ENCODE data around the gene CDC42BPB. TPM values are rescaled to one million over a fixed set of nuclear protein-coding genes. Genes with fewer than 3 reads are reported as not detected.

CDC42BPB gene
- total and polyA plus RNA-seq, 2 of the 13 experiments (the other 11 are each of a cell fraction or from before 2014, with no cell fraction given), result 19.7 to 32.3 TPM

DNA sequence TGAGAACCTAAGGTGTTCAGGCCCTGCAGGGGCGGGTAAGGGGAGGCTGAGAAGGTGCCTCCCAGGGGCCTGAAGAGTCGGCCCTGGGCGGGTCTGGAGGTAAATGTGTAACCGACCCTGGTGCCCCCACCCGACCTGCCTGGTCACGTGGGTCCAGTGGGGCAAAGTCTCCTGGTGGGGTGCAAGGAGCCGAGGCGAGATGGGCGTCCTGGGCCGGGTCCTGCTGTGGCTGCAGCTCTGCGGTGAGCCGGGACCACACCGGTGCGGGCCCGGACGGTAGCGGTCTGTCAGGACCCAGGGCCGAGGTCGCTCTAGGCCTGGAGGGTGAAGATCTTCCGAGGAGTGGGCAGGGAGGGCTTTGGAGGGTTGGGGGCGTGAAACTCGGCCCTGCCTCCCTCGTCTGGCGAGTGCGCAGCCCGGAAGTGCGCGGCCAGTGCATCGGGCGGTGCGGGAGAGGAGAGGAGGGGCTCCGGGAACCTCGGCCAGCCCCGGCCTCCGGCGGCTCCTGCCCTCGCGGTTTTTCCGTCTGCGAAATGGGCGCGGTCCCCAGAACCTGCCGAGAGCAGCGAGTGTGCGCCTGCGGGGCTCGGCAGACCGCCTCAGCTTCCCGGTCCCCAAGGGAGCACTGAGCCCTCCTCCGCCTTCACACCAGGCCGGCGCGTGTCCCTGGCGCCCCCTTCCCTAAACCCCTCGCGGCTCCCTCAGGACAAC lies 134.7 kb downstream of the CDC42BPB start, which contains the start of gene AMN (continued):
- TF ChIP-seq, protein P1, sequence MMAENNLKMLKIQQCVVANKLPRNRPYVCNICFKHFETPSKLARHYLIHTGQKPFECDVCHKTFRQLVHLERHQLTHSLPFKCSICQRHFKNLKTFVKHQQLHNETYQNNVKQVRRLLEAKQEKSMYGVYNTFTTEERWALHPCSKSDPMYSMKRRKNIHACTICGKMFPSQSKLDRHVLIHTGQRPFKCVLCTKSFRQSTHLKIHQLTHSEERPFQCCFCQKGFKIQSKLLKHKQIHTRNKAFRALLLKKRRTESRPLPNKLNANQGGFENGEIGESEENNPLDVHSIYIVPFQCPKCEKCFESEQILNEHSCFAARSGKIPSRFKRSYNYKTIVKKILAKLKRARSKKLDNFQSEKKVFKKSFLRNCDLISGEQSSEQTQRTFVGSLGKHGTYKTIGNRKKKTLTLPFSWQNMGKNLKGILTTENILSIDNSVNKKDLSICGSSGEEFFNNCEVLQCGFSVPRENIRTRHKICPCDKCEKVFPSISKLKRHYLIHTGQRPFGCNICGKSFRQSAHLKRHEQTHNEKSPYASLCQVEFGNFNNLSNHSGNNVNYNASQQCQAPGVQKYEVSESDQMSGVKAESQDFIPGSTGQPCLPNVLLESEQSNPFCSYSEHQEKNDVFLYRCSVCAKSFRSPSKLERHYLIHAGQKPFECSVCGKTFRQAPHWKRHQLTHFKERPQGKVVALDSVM (CRISPR knock-in tag; IDR thresholded peaks at IDR 0.05), result peak; percentile 89
- no peak for TF ChIP-seq ZNF790 (CRISPR knock-in tag; IDR thresholded peaks at IDR 0.05; ENCODE audit: borderline replicate concordance)
- TF ChIP-seq ZNF556 (CRISPR knock-in tag; IDR thresholded peaks at IDR 0.05; ENCODE audit: borderline replicate concordance), result peak; percentile 81; the same call in 1 of the 2 replicates
- TF ChIP-seq, protein P2, sequence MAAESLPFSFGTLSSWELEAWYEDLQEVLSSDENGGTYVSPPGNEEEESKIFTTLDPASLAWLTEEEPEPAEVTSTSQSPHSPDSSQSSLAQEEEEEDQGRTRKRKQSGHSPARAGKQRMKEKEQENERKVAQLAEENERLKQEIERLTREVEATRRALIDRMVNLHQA (CRISPR knock-in tag; IDR thresholded peaks at IDR 0.05), result no peak
- TF ChIP-seq HDAC6 (IDR thresholded peaks at IDR 0.05; ENCODE audit: low read depth, low read length), result no peak
- peak; percentile 75; the same call in 1 of the 2 replicates for TF ChIP-seq PHF21A (CRISPR knock-in tag; IDR thresholded peaks at IDR 0.05)
- TF ChIP-seq HOXA3 (CRISPR knock-in tag; IDR thresholded peaks at IDR 0.05), result peak; percentile 67
- TF ChIP-seq ZNF335 (CRISPR knock-in tag; IDR thresholded peaks at IDR 0.05), result 0 out of 2 replicates have a peak, but pooled peaks have one; percentile 35
- TF ChIP-seq SIX1 (CRISPR knock-in tag; IDR thresholded peaks at IDR 0.05; ENCODE audit: borderline replicate concordance), result 0 out of 2 replicates have a peak, but pooled peaks have one; percentile 14
- TF ChIP-seq, protein P3, sequence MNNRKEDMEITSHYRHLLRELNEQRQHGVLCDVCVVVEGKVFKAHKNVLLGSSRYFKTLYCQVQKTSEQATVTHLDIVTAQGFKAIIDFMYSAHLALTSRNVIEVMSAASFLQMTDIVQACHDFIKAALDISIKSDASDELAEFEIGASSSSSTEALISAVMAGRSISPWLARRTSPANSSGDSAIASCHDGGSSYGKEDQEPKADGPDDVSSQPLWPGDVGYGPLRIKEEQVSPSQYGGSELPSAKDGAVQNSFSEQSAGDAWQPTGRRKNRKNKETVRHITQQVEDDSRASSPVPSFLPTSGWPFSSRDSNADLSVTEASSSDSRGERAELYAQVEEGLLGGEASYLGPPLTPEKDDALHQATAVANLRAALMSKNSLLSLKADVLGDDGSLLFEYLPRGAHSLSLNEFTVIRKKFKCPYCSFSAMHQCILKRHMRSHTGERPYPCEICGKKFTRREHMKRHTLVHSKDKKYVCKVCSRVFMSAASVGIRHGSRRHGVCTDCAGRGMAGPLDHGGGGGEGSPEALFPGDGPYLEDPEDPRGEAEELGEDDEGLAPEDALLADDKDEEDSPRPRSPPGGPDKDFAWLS (CRISPR knock-in tag; IDR thresholded peaks at IDR 0.05; ENCODE audit: borderline replicate concordance), result no peak
- peak; percentile 74 for TF ChIP-seq MED1 (CRISPR knock-in tag; IDR thresholded peaks at IDR 0.05)
- TF ChIP-seq, protein P4, sequence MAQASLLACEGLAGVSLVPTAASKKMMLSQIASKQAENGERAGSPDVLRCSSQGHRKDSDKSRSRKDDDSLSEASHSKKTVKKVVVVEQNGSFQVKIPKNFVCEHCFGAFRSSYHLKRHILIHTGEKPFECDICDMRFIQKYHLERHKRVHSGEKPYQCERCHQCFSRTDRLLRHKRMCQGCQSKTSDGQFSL (CRISPR knock-in tag; IDR thresholded peaks at IDR 0.05), result no peak
- peak; percentile 75 for TF ChIP-seq ZNF329 (CRISPR knock-in tag; IDR thresholded peaks at IDR 0.05; ENCODE audit: low read depth)
- TF ChIP-seq SP1 (IDR thresholded peaks at IDR 0.05), result no peak
- TF ChIP-seq SP1 (CRISPR knock-in tag; IDR thresholded peaks at IDR 0.05), result no peak; the same call in none of the 2 replicates
- TF ChIP-seq, protein P5, sequence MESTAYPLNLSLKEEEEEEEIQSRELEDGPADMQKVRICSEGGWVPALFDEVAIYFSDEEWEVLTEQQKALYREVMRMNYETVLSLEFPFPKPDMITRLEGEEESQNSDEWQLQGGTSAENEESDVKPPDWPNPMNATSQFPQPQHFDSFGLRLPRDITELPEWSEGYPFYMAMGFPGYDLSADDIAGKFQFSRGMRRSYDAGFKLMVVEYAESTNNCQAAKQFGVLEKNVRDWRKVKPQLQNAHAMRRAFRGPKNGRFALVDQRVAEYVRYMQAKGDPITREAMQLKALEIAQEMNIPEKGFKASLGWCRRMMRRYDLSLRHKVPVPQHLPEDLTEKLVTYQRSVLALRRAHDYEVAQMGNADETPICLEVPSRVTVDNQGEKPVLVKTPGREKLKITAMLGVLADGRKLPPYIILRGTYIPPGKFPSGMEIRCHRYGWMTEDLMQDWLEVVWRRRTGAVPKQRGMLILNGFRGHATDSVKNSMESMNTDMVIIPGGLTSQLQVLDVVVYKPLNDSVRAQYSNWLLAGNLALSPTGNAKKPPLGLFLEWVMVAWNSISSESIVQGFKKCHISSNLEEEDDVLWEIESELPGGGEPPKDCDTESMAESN (CRISPR knock-in tag; conservative IDR thresholded peaks at IDR 0.05), result peak; percentile 94; the same call in 1 of the 2 replicates
- TF ChIP-seq, protein P6, sequence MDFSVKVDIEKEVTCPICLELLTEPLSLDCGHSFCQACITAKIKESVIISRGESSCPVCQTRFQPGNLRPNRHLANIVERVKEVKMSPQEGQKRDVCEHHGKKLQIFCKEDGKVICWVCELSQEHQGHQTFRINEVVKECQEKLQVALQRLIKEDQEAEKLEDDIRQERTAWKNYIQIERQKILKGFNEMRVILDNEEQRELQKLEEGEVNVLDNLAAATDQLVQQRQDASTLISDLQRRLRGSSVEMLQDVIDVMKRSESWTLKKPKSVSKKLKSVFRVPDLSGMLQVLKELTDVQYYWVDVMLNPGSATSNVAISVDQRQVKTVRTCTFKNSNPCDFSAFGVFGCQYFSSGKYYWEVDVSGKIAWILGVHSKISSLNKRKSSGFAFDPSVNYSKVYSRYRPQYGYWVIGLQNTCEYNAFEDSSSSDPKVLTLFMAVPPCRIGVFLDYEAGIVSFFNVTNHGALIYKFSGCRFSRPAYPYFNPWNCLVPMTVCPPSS (IDR thresholded peaks at IDR 0.05), result no peak
- TF ChIP-seq KDM5B (CRISPR knock-in tag; IDR thresholded peaks at IDR 0.05; ENCODE audit: borderline replicate concordance), result peak; percentile 67; the same call in 1 of the 2 replicates
- TF ChIP-seq MEIS1 (CRISPR knock-in tag; IDR thresholded peaks at IDR 0.05; ENCODE audit: borderline replicate concordance), result 0 out of 2 replicates have a peak, but pooled peaks have one; percentile 36
